SK-N-SH (cell line): ENCODE results near the gene RAD51.

Experiments
- JUND ChIP-seq: IDR thresholded peaks from 2 replicates; pipeline ENCODE4 v1.4.0; 2012
- RCOR1 ChIP-seq: fragments of 150-350 bp; IDR thresholded peaks from 2 replicates; pipeline ENCODE4 v1.6.1; 2017; ENCODE audit warnings: antibody characterized with exemption, low read length
- TCF12 ChIP-seq: IDR thresholded peaks from 2 replicates; pipeline ENCODE4 v1.4.0; 2012
- TEAD4 ChIP-seq: IDR thresholded peaks from 2 replicates; pipeline ENCODE4 v1.4.0; 2012; ENCODE audit warnings: mild to moderate bottlenecking, borderline replicate concordance; ENCODE audit not compliant: insufficient read depth
- YY1 ChIP-seq: IDR thresholded peaks from 2 replicates; pipeline ENCODE4 v1.4.0; 2012; ENCODE audit warnings: low read depth, mild to moderate bottlenecking
- TF ChIP-seq, protein P1 (sequence below): fragments of 200-600 bp; sonication (generic); IDR thresholded peaks from 2 replicates; pipeline ENCODE4 v1.6.1; 2017; ENCODE audit warnings: antibody characterized with exemption, mild to moderate bottlenecking, moderate library complexity
- TF ChIP-seq, protein P2 (sequence below): IDR thresholded peaks from 2 replicates; pipeline ENCODE4 v1.6.1; 2012; ENCODE audit warnings: mild to moderate bottlenecking, low read depth, low read length, moderate library complexity

DNA sequence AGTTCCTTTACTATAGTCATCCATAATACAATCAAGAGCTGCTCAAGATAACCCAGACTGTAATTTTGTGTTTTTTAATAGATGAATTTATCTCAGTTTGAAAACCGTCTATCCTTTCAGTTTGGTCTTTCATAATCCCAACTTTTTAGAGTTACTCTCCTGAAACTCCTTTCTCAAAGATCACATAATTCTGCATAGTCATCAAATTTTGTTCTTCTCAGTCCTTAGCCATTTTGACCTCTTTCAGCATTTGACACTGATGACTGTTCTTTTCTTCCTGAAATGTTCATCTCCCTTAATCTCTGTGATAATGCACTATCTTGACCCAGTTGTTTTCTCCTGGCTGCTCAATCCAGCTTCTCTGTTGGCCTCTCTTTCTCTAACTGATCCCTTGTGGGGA is 47.5 kb upstream of the RAD51 start:
- TF ChIP-seq, protein P1, sequence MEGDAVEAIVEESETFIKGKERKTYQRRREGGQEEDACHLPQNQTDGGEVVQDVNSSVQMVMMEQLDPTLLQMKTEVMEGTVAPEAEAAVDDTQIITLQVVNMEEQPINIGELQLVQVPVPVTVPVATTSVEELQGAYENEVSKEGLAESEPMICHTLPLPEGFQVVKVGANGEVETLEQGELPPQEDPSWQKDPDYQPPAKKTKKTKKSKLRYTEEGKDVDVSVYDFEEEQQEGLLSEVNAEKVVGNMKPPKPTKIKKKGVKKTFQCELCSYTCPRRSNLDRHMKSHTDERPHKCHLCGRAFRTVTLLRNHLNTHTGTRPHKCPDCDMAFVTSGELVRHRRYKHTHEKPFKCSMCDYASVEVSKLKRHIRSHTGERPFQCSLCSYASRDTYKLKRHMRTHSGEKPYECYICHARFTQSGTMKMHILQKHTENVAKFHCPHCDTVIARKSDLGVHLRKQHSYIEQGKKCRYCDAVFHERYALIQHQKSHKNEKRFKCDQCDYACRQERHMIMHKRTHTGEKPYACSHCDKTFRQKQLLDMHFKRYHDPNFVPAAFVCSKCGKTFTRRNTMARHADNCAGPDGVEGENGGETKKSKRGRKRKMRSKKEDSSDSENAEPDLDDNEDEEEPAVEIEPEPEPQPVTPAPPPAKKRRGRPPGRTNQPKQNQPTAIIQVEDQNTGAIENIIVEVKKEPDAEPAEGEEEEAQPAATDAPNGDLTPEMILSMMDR, result no peak
- TF ChIP-seq YY1, result no peak
- TF ChIP-seq TCF12, result no peak
- no peak for TF ChIP-seq JUND
- TF ChIP-seq TEAD4, result no peak
- TF ChIP-seq, protein P2, sequence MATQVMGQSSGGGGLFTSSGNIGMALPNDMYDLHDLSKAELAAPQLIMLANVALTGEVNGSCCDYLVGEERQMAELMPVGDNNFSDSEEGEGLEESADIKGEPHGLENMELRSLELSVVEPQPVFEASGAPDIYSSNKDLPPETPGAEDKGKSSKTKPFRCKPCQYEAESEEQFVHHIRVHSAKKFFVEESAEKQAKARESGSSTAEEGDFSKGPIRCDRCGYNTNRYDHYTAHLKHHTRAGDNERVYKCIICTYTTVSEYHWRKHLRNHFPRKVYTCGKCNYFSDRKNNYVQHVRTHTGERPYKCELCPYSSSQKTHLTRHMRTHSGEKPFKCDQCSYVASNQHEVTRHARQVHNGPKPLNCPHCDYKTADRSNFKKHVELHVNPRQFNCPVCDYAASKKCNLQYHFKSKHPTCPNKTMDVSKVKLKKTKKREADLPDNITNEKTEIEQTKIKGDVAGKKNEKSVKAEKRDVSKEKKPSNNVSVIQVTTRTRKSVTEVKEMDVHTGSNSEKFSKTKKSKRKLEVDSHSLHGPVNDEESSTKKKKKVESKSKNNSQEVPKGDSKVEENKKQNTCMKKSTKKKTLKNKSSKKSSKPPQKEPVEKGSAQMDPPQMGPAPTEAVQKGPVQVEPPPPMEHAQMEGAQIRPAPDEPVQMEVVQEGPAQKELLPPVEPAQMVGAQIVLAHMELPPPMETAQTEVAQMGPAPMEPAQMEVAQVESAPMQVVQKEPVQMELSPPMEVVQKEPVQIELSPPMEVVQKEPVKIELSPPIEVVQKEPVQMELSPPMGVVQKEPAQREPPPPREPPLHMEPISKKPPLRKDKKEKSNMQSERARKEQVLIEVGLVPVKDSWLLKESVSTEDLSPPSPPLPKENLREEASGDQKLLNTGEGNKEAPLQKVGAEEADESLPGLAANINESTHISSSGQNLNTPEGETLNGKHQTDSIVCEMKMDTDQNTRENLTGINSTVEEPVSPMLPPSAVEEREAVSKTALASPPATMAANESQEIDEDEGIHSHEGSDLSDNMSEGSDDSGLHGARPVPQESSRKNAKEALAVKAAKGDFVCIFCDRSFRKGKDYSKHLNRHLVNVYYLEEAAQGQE, result no peak
- no peak for TF ChIP-seq RCOR1
